AG09319 (cell line): ENCODE data around the gene RGS9.

Experiments
- DNase-seq: peaks from one replicate; pipeline ENCODE4 v3.0.0-alpha.2; 2010; ENCODE audit warnings: low read depth; ENCODE audit errors: extremely low read depth
- TF ChIP-seq, protein P1 (sequence below): IDR thresholded peaks from 2 replicates; pipeline ENCODE4 v1.5.1; 2011; ENCODE audit warnings: low read depth, mild to moderate bottlenecking, inconsistent platforms, low read length, moderate library complexity

Gene RGS9

DNA sequence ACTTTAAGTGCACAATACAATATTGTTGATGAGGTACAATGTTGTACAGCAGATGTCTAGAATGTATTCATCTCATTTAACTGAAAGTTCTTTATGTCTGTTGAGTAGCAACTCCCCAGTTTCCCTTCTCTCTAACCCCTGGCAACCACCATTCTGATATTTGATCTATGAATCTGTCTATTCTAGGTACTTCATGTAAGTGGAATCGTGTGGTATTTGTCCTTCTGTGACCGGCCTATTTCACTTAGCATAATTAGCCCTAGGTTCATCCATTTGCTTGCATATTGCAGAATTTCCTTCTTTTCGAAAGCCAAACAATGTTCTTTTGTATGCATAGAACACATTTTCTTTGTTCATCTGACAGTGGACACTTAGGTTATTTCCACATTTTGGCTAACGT, 10.8 kb downstream of the RGS9 start:
- no peak for DNase-seq
- TF ChIP-seq, protein P1, sequence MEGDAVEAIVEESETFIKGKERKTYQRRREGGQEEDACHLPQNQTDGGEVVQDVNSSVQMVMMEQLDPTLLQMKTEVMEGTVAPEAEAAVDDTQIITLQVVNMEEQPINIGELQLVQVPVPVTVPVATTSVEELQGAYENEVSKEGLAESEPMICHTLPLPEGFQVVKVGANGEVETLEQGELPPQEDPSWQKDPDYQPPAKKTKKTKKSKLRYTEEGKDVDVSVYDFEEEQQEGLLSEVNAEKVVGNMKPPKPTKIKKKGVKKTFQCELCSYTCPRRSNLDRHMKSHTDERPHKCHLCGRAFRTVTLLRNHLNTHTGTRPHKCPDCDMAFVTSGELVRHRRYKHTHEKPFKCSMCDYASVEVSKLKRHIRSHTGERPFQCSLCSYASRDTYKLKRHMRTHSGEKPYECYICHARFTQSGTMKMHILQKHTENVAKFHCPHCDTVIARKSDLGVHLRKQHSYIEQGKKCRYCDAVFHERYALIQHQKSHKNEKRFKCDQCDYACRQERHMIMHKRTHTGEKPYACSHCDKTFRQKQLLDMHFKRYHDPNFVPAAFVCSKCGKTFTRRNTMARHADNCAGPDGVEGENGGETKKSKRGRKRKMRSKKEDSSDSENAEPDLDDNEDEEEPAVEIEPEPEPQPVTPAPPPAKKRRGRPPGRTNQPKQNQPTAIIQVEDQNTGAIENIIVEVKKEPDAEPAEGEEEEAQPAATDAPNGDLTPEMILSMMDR: no peak

DNA sequence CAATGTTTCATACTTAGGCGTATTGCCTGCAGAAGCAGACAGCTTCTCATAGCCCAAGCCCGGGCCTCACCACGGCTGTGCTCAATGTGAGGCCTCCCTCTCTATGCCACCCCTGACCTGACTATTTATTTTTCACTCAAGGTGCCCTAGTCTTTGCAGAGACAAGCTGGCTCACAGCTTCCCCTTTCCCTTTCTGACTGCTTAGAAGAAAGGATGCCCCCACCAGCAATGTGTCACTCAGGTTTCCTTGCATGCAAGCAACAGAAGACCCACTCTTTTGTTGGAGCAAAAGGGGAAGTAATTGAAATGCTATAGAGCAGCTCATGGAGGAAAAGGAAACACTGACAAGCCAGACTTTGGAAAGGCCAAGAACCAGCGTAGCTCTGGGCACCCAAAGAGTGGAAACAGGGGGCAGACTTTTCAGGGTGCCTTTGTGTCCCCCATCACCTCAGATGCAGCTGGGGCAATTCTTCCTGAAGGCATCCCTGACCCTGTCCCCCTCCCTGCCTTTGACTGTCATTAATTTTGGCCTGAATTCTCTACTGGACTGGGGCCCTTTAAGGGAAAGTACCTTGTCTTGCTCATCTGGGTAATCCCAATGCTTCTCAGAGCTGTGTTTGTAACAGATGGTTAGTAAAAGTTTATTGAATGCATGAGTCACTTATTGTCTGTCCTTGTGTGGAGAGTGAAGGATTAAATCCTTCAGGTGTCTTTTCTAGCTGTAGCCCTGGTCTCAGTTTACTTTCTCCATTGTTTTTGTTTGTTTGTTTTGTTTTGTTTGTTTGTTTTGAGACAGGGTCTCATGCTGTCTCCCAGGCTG, 17.8 kb downstream of the RGS9 start:
- DNase-seq: no peak
- TF ChIP-seq, protein P1: no peak

DNA sequence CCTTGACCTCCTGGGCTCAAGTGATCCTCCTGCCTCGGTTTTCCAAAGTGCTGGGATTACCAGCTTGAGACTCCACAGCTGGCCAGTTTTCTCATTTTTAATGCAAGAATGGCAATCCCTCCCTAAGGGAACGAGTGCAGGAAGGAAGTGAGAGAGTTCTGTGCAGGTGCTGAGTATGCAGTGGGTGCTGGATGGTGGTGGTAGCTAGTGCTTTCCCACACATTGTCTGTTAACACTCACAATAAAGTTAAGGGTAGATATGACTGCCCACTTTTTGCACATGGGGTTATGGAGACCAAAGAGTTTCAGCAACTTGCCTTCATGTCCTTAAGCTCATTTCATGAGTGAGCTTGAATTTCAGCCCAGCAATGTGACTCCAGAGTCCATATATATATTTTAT, 18.5 kb downstream of the RGS9 start:
- TF ChIP-seq, protein P1: no peak
- no peak for DNase-seq

DNA sequence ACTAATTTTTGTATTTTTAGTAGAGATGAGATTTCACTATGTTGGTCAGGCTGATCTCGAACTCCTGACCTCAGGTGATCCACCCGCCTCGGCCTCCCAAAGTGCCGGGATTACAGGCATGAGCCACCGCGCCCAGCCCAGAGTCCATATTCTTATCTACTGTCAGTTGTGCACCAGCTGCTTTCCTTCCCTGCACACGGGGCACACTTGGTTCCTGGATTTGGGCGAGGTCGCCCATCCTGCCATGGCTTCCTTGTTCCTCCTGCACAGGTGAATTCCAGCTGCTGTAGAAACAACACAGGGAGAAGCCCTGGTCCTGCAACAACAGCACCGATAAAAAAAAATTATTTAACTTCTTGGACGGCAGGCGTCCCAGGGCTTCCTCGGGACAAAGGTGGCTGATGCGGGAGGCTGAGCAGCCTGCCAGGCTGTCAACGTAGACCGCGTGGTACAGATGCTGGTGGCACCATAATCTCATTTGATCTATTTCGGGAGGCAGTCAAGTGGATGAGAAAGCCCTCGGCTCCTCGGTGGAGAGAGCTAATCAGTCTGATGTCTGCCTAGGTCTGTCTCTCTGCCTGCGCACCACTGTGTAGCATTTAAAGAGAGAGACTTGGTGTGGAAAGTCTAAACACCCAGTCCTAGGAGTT, 19.1 kb downstream of the RGS9 start:
- DNase-seq: no peak
- TF ChIP-seq, protein P1: no peak

DNA sequence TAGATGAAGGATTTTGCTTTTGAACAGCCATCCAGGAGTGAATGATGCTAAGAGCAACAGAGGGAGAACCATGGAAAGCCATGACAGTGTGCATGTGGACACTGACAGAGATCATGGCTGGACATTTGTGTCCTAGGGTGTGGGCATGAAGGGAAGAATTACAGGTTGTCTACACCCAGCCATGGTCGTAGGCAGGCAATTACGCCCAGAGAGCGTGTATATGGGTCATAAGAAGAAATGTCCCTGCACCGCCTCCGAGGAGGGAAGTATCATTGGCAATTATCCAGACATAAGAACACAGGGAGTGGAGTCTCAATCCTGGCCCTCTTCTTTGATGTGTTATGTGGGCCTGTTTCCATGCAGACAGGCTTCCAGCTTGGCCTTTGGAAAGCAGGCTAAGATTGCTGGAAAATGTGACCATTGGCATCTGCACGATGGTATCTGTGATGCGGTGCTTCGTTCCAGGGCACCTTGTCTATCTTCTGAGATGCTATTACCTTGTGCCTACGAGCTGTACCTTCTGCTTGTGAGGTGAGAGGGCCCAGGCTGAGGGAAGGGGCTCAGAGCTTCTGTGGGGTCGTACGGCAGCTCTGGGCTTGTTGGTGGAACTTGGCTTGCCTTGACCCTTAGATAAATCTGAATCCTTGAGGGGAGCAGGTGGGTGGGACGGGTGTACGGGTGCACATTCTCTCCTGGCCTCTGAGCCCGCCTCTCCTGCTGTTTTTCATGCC, 19.8 kb downstream of the RGS9 start:
- TF ChIP-seq, protein P1: no peak
- DNase-seq: no peak

DNA sequence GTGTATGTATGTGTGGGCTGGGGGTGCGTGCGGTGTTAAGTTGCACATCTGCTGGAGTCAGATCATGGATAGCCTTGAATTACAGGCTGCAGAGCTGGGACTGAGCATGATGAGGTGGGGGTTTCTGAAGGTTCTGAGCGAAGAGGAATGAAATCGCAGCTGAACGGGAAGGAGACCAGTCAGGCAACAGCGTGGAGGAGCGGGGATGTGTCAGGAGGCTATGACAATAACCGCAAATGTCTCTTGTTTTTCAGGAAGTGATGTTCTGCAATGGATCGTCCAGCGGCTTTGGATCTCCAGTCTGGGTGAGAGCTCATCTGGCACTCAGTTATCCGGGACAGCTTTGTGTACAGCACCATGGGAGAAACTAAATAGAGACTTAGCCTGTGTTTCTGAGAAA, 20.9 kb downstream of the RGS9 start:
- TF ChIP-seq, protein P1: no peak
- no peak for DNase-seq

DNA sequence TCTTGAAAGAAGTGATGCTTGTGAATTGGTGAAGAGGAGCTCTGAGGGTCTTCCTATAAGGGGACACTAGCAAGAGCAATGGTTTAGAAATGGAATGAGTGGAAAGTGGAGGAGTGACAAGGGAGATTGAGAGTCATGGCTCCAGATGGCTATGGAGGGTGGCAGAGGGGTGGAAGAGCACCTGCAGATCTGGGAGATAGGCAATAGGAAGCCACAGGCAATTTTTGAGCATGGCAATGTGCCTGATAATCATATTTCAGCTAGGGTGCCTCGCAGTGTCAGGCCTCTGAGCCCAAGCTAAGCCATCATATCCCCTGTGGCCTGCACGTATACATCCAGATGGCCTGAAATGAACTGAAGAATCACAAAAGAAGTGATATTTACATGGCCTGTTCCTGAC, 21.5 kb downstream of the RGS9 start:
- TF ChIP-seq, protein P1: no peak
- no peak for DNase-seq
